Subcutaneous abdominal adipose tissue (tissue), 5 donors: ENCODE measurements around the gene APBB2.
"Not testable (repeated sequence)": the region's sequence is repeated elsewhere in the genome, so short reads cannot be mapped to it uniquely, and the experiment has no call there.

Experiments
- H3K27ac ChIP-seq: one replicate; pipeline ENCODE4 v1.7.0; 2013; ENCODE audit warnings: low read depth, mild to moderate bottlenecking, inconsistent platforms, low read length, moderate library complexity
- H3K27me3 ChIP-seq, 5 donors: one replicate each; pipeline ENCODE4 v1.7.0; 2013; ENCODE audit warnings: low read length in 5 of 5, inconsistent platforms in 1 of 5; ENCODE audit not compliant: control insufficient read depth in 5 of 5, insufficient read depth in 4 of 5
- H3K36me3 ChIP-seq, 5 donors: one replicate each; pipeline ENCODE4 v1.7.0; 2013; ENCODE audit warnings: low read length in 5 of 5; ENCODE audit not compliant: control insufficient read depth in 5 of 5, insufficient read depth in 5 of 5
- H3K4me1 ChIP-seq, 5 donors: one replicate each; pipeline ENCODE4 v1.7.0; 2013; ENCODE audit warnings: low read length in 5 of 5, mild to moderate bottlenecking in 3 of 5, moderate library complexity in 1 of 5; ENCODE audit not compliant: control insufficient read depth in 5 of 5, insufficient read depth in 5 of 5
- H3K4me3 ChIP-seq, 5 donors: one replicate each; pipeline ENCODE4 v1.7.0; 2013; ENCODE audit warnings: low read length in 5 of 5, low read depth in 1 of 5
- H3K9ac ChIP-seq, 5 donors: one replicate each; pipeline ENCODE4 v1.7.0; 2013; ENCODE audit warnings: low read length in 5 of 5, mild to moderate bottlenecking in 4 of 5, moderate library complexity in 3 of 5
- H3K9me3 ChIP-seq, 5 donors: one replicate each; pipeline ENCODE4 v1.7.0; 2013; ENCODE audit warnings: low read length in 5 of 5; ENCODE audit not compliant: control insufficient read depth in 5 of 5
- donor health status: healthy.
- donor health status: healthy.
- donor health status: healthy.
- donor health status: healthy.
- donor health status: healthy.

Gene APBB2

GRCh38 chr4:40829586-40829985 is 384.8 kb downstream of the APBB2 start:
- no peaks in the 10 kb centered on the region for H3K27me3 ChIP-seq
- peaks cover 0 to 10% (median 9%) of the 10 kb centered on the region in 5 donors for H3K4me1 ChIP-seq
- H3K27ac ChIP-seq: no peak overlapping the region
- H3K36me3 ChIP-seq: peaks cover 5 to 83% (median 76%) of the 10 kb centered on the region in 5 donors
- H3K4me3 ChIP-seq: no peak overlapping the region
- H3K9ac ChIP-seq: no peak overlapping the region
- H3K9me3 ChIP-seq: no peaks in the 10 kb centered on the region

GRCh38 chr4:40828661-40829060 is 385.7 kb downstream of the APBB2 start:
- no peaks in the 10 kb centered on the region for H3K27me3 ChIP-seq
- H3K36me3 ChIP-seq: peaks cover 5 to 82% (median 73%) of the 10 kb centered on the region in 5 donors
- no peaks in the 10 kb centered on the region for H3K9me3 ChIP-seq
- H3K4me1 ChIP-seq: peaks cover 0 to 10% (median 9%) of the 10 kb centered on the region in 5 donors
- no peak overlapping the region for H3K4me3 ChIP-seq
- H3K9ac ChIP-seq: no peak overlapping the region
- no peak overlapping the region for H3K27ac ChIP-seq

- Histone ChIP-seq H3K9me3 (no peaks in the 10 kb centered on the region), H3K9ac (no peak overlapping the region), H3K27me3 (no peaks in the 10 kb centered on the region), H3K4me3 (no peak overlapping the region), H3K36me3 (peaks cover 9 to 82% (median 73%) of the 10 kb centered on the region in 5 donors), H3K27ac (no peak overlapping the region), H3K4me1 (peaks cover 0 to 10% (median 9%) of the 10 kb centered on the region in 5 donors)
Measured at GRCh38 chr4:40827758-40828157, 386.6 kb downstream of the APBB2 start.

- peaks cover 0 to 10% (median 9%) of the 10 kb centered on the region in 5 donors for H3K4me1 ChIP-seq
- no peak overlapping the region for H3K4me3 ChIP-seq
- H3K27me3 ChIP-seq: no peaks in the 10 kb centered on the region
- peaks cover 9 to 84% (median 76%) of the 10 kb centered on the region in 5 donors for H3K36me3 ChIP-seq
- H3K9me3 ChIP-seq: no peaks in the 10 kb centered on the region
- no peak overlapping the region for H3K27ac ChIP-seq
- H3K9ac ChIP-seq: no peak overlapping the region
Measured at GRCh38 chr4:40826821-40827220, 387.5 kb downstream of the APBB2 start.

GRCh38 chr4:40825014-40825838 is 389.1 kb downstream of the APBB2 start:
- H3K27me3 ChIP-seq: no peaks in the 10 kb centered on the region
- H3K36me3 ChIP-seq: peaks cover 12 to 91% (median 77%) of the 10 kb centered on the region in 5 donors
- no peak overlapping the region for H3K27ac ChIP-seq
- peaks cover 0 to 10% (median 9%) of the 10 kb centered on the region in 5 donors for H3K4me1 ChIP-seq
- H3K9me3 ChIP-seq: no peaks in the 10 kb centered on the region
- H3K9ac ChIP-seq: no peak overlapping the region
- H3K4me3 ChIP-seq: no peak overlapping the region

DNA sequence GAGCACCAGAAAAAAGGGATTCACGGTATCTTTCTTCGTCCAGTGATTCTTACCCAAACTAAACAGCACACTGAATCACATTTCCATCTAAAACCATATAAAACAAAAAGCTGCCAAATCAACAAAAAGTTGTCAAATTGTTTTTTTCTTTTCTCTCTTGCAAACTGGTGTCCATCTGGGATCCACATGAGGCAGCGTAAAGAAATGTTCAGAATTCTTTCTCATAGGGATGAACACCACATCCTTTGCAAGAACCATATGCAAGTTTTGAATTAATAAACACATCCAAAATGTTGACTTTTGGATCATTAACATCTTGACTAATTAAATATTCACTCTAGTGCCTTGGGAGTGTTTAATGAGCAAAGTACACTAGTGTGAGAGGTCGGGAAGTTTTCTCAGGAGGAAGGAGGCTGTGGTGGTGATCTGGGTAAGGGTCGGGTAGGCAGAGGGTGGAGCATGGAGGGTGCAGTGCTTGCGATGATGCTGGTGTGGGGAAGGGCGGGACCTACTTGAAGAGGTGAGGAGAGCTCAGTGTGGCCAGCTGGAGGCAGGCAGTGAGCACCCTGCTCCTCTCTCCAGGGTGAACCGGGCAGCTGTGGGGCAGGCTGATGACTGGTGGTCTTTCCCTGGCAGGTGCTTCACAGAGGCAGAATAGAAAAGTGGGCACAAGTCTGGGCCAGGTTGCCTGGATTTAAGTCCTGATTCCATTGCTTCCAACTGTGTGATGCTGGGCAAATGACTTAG is 391.7 kb downstream of the APBB2 start:
- no peaks in the 10 kb centered on the region for H3K27me3 ChIP-seq
- H3K9ac ChIP-seq: no peak overlapping the region
- H3K9me3 ChIP-seq: no peaks in the 10 kb centered on the region
- peaks cover 19 to 86% (median 79%) of the 10 kb centered on the region in 5 donors for H3K36me3 ChIP-seq
- no peak overlapping the region for H3K27ac ChIP-seq
- H3K4me3 ChIP-seq: no peak overlapping the region
- no peaks in the 10 kb centered on the region for H3K4me1 ChIP-seq

DNA sequence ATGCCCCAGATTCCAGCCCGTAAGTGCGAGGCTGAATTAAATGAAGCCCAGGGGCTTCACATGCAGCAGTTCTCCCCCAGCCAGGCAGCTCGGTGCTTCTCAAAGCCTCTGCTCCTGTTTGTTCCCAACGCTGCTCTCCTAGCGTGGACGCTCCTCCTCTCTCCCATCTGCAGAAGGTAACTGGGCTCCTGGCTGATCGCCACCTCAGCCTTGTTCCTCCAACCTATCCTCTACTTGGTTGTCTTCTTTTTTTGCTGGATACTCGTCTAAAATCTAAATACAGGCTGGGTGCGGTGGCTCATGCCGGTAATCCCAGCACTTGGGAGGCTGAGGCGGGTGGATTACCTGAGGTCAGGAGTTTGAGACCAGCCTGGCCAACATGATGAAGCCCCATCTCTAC is 394.2 kb downstream of the APBB2 start:
- H3K4me1 ChIP-seq: no peaks in the 10 kb centered on the region
- H3K9ac ChIP-seq: no peak overlapping the region
- H3K27ac ChIP-seq: no peak overlapping the region
- no peak overlapping the region for H3K4me3 ChIP-seq
- no peaks in the 10 kb centered on the region for H3K9me3 ChIP-seq
- H3K27me3 ChIP-seq: no peaks in the 10 kb centered on the region
- peaks cover 32 to 82% (median 70%) of the 10 kb centered on the region in 5 donors for H3K36me3 ChIP-seq

- H3K27me3 ChIP-seq, H3K4me1 ChIP-seq, H3K4me3 ChIP-seq, H3K27ac ChIP-seq, H3K9ac ChIP-seq, H3K9me3 ChIP-seq: not testable (repeated sequence)
- peaks cover 42 to 76% (median 56%) of the 10 kb centered on the region in 5 donors for H3K36me3 ChIP-seq
Measured at GRCh38 chr4:40817157-40817556, 397.2 kb downstream of the APBB2 start.

- Histone ChIP-seq H3K27me3 (no peaks in the 10 kb centered on the region), H3K36me3 (peaks cover 28 to 44% (median 35%) of the 10 kb centered on the region in 5 donors), H3K9ac (no peak overlapping the region), H3K4me3 (no peak overlapping the region), H3K4me1 (peaks cover 4 to 9% (median 6%) of the 10 kb centered on the region in 5 donors), H3K9me3 (no peaks in the 10 kb centered on the region), H3K27ac (no peak overlapping the region)
Measured at GRCh38 chr4:40812856-40813255, 401.5 kb downstream of the APBB2 start.

DNA sequence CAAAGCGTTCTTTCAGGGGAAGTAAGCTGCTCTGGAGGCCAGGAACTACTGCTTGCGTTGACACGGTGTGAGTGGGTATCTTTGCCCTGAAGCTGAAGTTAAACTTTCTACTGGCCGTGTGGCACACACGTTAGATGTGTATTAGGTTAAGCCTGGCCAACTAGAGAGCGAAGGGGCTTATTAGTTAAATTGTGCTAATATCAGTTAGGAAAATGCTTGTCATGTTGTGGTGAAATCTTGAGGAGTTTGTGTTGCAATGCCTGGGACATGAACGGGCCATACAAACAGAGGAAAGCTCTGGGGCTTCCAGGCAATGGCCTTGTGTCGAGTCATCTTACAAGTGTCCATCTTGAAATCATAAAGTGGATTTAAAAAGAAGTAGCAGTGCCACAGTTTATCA is 402.0 kb downstream of the APBB2 start:
- Histone ChIP-seq H3K27ac (peak overlapping the region; percentile 33), H3K27me3 (no peaks in the 10 kb centered on the region), H3K36me3 (peaks cover 25 to 40% (median 31%) of the 10 kb centered on the region in 5 donors), H3K9ac (no peak overlapping the region), H3K4me1 (peaks cover 4 to 9% (median 6%) of the 10 kb centered on the region in 5 donors), H3K4me3 (no peak overlapping the region), H3K9me3 (no peaks in the 10 kb centered on the region)
